HL-60 (cell line): ENCODE results near the gene EHF.

Experiments
- REST ChIP-seq: IDR thresholded peaks from 2 replicates; pipeline ENCODE4 v1.6.1; 2012; ENCODE audit warnings: low read depth; ENCODE audit not compliant: insufficient replicate concordance
- SPI1 ChIP-seq: IDR thresholded peaks from 2 replicates; pipeline ENCODE4 v1.6.1; 2012; ENCODE audit warnings: low read depth, mild to moderate bottlenecking, borderline replicate concordance

GRCh38 chr11:34606326-34607120 is 14.4 kb upstream of the EHF start:
- TF ChIP-seq REST: no peak
- TF ChIP-seq SPI1: no peak
